Nephron (organoid): ENCODE data around the gene ARMCX6.
"Not testable (repeated sequence)": the region's sequence is repeated elsewhere in the genome, so short reads cannot be mapped to it uniquely, and the experiment has no call there.

Source experiments
- H3K27ac Mint-ChIP-seq, 3 experiments: 2 replicates each; pipeline ENCODE4 v1.8.0; 2020; ENCODE audit warnings: mixed read lengths in 3 of 3, mild to moderate bottlenecking in 2 of 3, moderate library complexity in 1 of 3
- H3K27me3 Mint-ChIP-seq: 2 replicates; pipeline ENCODE4 v1.8.0; 2021; ENCODE audit warnings: low read depth, mild to moderate bottlenecking, moderate library complexity, mixed read lengths
- H3K36me3 Mint-ChIP-seq: 2 replicates; pipeline ENCODE4 v1.8.0; 2020; ENCODE audit warnings: low read depth, mixed read lengths
- H3K4me1 Mint-ChIP-seq: 2 replicates; pipeline ENCODE4 v1.8.0; 2020; ENCODE audit warnings: mixed read lengths
- H3K4me3 Mint-ChIP-seq, 3 experiments: 2 replicates each; pipeline ENCODE4 v1.8.0; 2020; ENCODE audit warnings: mild to moderate bottlenecking in 3 of 3, mixed read lengths in 3 of 3, moderate library complexity in 2 of 3
- H3K9me3 Mint-ChIP-seq: 2 replicates; pipeline ENCODE4 v1.8.0; 2020; ENCODE audit warnings: mixed read lengths
- TF ChIP-seq, protein P1 (sequence below), 3 experiments: fragments of 200-600 bp; sonication (generic); IDR thresholded peaks; one replicate each; pipeline ENCODE4 v1.5.0; 2021; ENCODE audit warnings: antibody characterized with exemption in 3 of 3; ENCODE audit not compliant: unreplicated experiment in 3 of 3

Gene ARMCX6

GRCh38 chrX:101605146-101605545, 12.7 kb downstream of the ARMCX6 start:
- H3K27me3 Mint-ChIP-seq = no peaks in the 10 kb centered on the region
- peaks cover 3% of the 10 kb centered on the region for H3K9me3 Mint-ChIP-seq
- peaks cover 15% of the 10 kb centered on the region for H3K4me1 Mint-ChIP-seq
- no peak overlapping the region for H3K27ac Mint-ChIP-seq
- H3K4me3 Mint-ChIP-seq = no peak overlapping the region
- TF ChIP-seq, protein P1, sequence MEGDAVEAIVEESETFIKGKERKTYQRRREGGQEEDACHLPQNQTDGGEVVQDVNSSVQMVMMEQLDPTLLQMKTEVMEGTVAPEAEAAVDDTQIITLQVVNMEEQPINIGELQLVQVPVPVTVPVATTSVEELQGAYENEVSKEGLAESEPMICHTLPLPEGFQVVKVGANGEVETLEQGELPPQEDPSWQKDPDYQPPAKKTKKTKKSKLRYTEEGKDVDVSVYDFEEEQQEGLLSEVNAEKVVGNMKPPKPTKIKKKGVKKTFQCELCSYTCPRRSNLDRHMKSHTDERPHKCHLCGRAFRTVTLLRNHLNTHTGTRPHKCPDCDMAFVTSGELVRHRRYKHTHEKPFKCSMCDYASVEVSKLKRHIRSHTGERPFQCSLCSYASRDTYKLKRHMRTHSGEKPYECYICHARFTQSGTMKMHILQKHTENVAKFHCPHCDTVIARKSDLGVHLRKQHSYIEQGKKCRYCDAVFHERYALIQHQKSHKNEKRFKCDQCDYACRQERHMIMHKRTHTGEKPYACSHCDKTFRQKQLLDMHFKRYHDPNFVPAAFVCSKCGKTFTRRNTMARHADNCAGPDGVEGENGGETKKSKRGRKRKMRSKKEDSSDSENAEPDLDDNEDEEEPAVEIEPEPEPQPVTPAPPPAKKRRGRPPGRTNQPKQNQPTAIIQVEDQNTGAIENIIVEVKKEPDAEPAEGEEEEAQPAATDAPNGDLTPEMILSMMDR (IDR thresholded peaks at IDR 0.05; ENCODE audit: unreplicated experiment in 3 of 3) = no peak
- H3K36me3 Mint-ChIP-seq = no peaks in the 10 kb centered on the region

GRCh38 chrX:101602077-101602476, 15.7 kb downstream of the ARMCX6 start:
- Mint-ChIP-seq H3K27ac (no peak overlapping the region), H3K9me3 (peaks cover 4% of the 10 kb centered on the region), H3K36me3 (no peaks in the 10 kb centered on the region), H3K4me3 (peak overlapping the region in 1 of 3 experiments; percentile 43), H3K4me1 (peaks cover 15% of the 10 kb centered on the region), H3K27me3 (no peaks in the 10 kb centered on the region)
- TF ChIP-seq, protein P1 (IDR thresholded peaks at IDR 0.05; ENCODE audit: unreplicated experiment in 3 of 3) = no peak

GRCh38 chrX:101599592-101599991, 18.2 kb downstream of the ARMCX6 start:
- peaks cover 10% of the 10 kb centered on the region for H3K4me1 Mint-ChIP-seq
- H3K9me3 Mint-ChIP-seq, H3K27me3 Mint-ChIP-seq, H3K36me3 Mint-ChIP-seq, H3K4me3 Mint-ChIP-seq, H3K27ac Mint-ChIP-seq: not testable (repeated sequence)

DNA sequence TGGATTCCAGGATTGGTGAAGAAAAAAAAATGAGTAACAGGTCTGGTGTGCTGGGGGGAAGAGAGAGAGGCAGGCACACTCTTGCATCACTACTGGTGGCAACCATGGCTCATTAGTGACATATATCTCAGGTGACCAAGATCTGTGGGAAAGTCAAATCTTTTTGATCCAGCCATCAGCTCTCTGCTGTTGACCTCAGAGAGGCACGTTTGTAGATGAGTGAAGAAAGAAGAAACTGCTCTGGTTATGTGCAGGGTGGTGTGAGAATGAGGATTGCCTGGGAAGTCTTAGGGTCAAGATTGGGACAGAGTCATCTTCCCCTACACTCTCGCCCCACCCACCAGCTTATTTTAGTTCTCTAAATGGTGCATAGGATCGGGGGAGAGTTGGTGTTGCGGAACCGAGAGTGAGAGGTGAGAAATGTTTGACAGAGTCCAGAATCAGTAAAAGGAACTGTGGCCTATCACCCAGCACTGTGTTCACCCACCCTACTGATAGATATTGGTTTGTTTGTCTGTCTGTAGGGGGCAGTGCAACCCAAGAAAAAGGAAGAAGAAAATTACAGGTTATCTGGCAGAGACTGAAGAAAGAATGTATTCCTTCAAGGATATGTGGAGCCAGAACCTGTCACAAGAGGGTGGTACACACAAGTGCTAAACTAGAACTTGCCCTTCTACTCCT, 21.9 kb downstream of the ARMCX6 start:
- peaks cover 10% of the 10 kb centered on the region for H3K27me3 Mint-ChIP-seq
- H3K27ac Mint-ChIP-seq = peak overlapping the region in 1 of 3 experiments; percentile 56
- no peaks in the 10 kb centered on the region for H3K36me3 Mint-ChIP-seq
- peak overlapping the region in 1 of 3 experiments; percentile 33 for H3K4me3 Mint-ChIP-seq
- TF ChIP-seq, protein P1 (IDR thresholded peaks at IDR 0.05; ENCODE audit: unreplicated experiment in 3 of 3) = peak; percentile 59 to 70 (median 65)
- H3K9me3 Mint-ChIP-seq = peaks cover 15% of the 10 kb centered on the region
- H3K4me1 Mint-ChIP-seq = peaks cover 5% of the 10 kb centered on the region
